Mesendoderm (in vitro differentiated cells): ENCODE measurements around the gene COL18A1.

Experiments
- DNase-seq: peaks from one replicate; pipeline ENCODE4 v3.0.0; 2013
- H2AK5ac ChIP-seq: 2 replicates; pipeline ENCODE4 v1.6.1; 2013; ENCODE audit warnings: low read length, inconsistent platforms
- H2BK120ac ChIP-seq: 2 replicates; pipeline ENCODE4 v1.6.1; 2013; ENCODE audit warnings: low read depth, mild to moderate bottlenecking, low read length, moderate library complexity, mixed read lengths
- H2BK15ac ChIP-seq: replicated peaks from 2 replicates; pipeline ENCODE4 v1.6.1; 2013; ENCODE audit warnings: low read depth, mild to moderate bottlenecking, moderate library complexity
- H2BK5ac ChIP-seq: 2 replicates; pipeline ENCODE4 v1.6.1; 2013; ENCODE audit warnings: low read length, inconsistent platforms
- H3K18ac ChIP-seq: 2 replicates; pipeline ENCODE4 v1.6.1; 2013; ENCODE audit warnings: mild to moderate bottlenecking, low read length, mixed read lengths
- H3K23ac ChIP-seq: one replicate; pipeline ENCODE4 v1.6.1; 2013; ENCODE audit warnings: low read length
- H3K27ac ChIP-seq: 2 replicates; pipeline ENCODE4 v1.5.1; 2013; ENCODE audit warnings: low read depth, mild to moderate bottlenecking, inconsistent platforms, low read length, moderate library complexity
- H3K27me3 ChIP-seq: 2 replicates; pipeline ENCODE4 v1.6.1; 2013; ENCODE audit warnings: low read length, control low read depth, mild to moderate bottlenecking, inconsistent platforms; ENCODE audit not compliant: insufficient read depth, poor library complexity
- H3K36me3 ChIP-seq: 2 replicates; pipeline ENCODE4 v1.6.1; 2013; ENCODE audit warnings: low read length, inconsistent platforms; ENCODE audit not compliant: control insufficient read depth, insufficient read depth
- H3K4ac ChIP-seq: one replicate; pipeline ENCODE4 v1.6.1; 2013; ENCODE audit warnings: low read depth, mild to moderate bottlenecking, low read length, moderate library complexity
- H3K4me1 ChIP-seq: 2 replicates; pipeline ENCODE4 v1.6.1; 2013; ENCODE audit warnings: low read depth, low read length, inconsistent platforms; ENCODE audit not compliant: control insufficient read depth
- H3K4me2 ChIP-seq: 2 replicates; pipeline ENCODE4 v1.6.1; 2013; ENCODE audit warnings: low read length
- H3K4me3 ChIP-seq: 2 replicates; pipeline ENCODE4 v1.5.1; 2013; ENCODE audit warnings: mild to moderate bottlenecking, low read length
- H3K56ac ChIP-seq: one replicate; pipeline ENCODE4 v1.6.1; 2013; ENCODE audit warnings: low read length
- H3K79me1 ChIP-seq: 2 replicates; pipeline ENCODE4 v1.6.1; 2013; ENCODE audit warnings: low read length, inconsistent platforms
- H3K79me2 ChIP-seq: 2 replicates; pipeline ENCODE4 v1.6.1; 2013; ENCODE audit warnings: mild to moderate bottlenecking, low read length; ENCODE audit not compliant: control insufficient read depth, insufficient read depth
- H3K9ac ChIP-seq: 2 replicates; pipeline ENCODE4 v1.6.1; 2013; ENCODE audit warnings: low read length, inconsistent platforms
- H4K5ac ChIP-seq: one replicate; pipeline ENCODE4 v1.6.1; 2013; ENCODE audit warnings: low read length
- H4K8ac ChIP-seq: one replicate; pipeline ENCODE4 v1.6.1; 2013; ENCODE audit warnings: low read depth, mild to moderate bottlenecking, control low read depth, low read length, moderate library complexity
- WGBS: extraction: QIAGEN DNeasy Blood & Tissue Kit; methylation state at CpG from one replicate; pipeline ENCODE4 v1.1.7; 2013; ENCODE audit warnings: low lambda C conversion rate, missing lambda C conversion rate; ENCODE audit not compliant: insufficient coverage; ENCODE audit errors: extremely low coverage; 5-methylcytosine and 5-hydroxymethylcytosine counted together

Gene COL18A1

GRCh38 chr21:45451771-45452182 lies 46.8 kb downstream of the COL18A1 start:
- Histone ChIP-seq H3K79me1 (peaks cover 28% of the 10 kb centered on the region), H3K27ac (no peak overlapping the region), H3K4ac (no peak overlapping the region), H3K56ac (no peak overlapping the region), H3K4me3 (no peak overlapping the region), H3K23ac (no peak overlapping the region), H3K36me3 (peaks cover 3% of the 10 kb centered on the region), H4K8ac (no peak overlapping the region), H2AK5ac (no peak overlapping the region), H2BK15ac (no peak overlapping the region), H4K5ac (no peak overlapping the region), H2BK120ac (no peak overlapping the region), H3K79me2 (peaks cover 47% of the 10 kb centered on the region), H3K4me2 (no peak overlapping the region), H2BK5ac (no peak overlapping the region), H3K9ac (no peak overlapping the region), H3K18ac (no peak overlapping the region), H3K4me1 (no peaks in the 10 kb centered on the region), H3K27me3 (no peaks in the 10 kb centered on the region)
- no peak for DNase-seq
- no CpG with 5 or more reads among the region's 12 CpGs for WGBS

- Histone ChIP-seq H3K18ac (no peak overlapping the region), H3K79me2 (peaks cover 49% of the 10 kb centered on the region), H2BK120ac (no peak overlapping the region), H2AK5ac (no peak overlapping the region), H2BK5ac (no peak overlapping the region), H4K5ac (no peak overlapping the region), H3K4ac (no peak overlapping the region), H3K27ac (no peak overlapping the region), H3K27me3 (no peaks in the 10 kb centered on the region), H3K4me2 (no peak overlapping the region), H3K4me3 (no peak overlapping the region), H3K9ac (no peak overlapping the region), H3K36me3 (peaks cover 3% of the 10 kb centered on the region), H3K4me1 (no peaks in the 10 kb centered on the region), H3K23ac (no peak overlapping the region), H3K79me1 (peaks cover 32% of the 10 kb centered on the region), H4K8ac (no peak overlapping the region), H3K56ac (no peak overlapping the region), H2BK15ac (no peak overlapping the region)
- no peak for DNase-seq
- no CpG with 5 or more reads among the region's 7 CpGs for WGBS
Observed at GRCh38 chr21:45452696-45453307, 47.8 kb downstream of the COL18A1 start.

GRCh38 chr21:45453308-45453950 lies 48.5 kb downstream of the COL18A1 start:
- Histone ChIP-seq H2BK5ac (no peak overlapping the region), H4K5ac (no peak overlapping the region), H3K23ac (no peak overlapping the region), H3K79me2 (peaks cover 43% of the 10 kb centered on the region), H3K36me3 (no peaks in the 10 kb centered on the region), H2AK5ac (no peak overlapping the region), H3K9ac (no peak overlapping the region), H3K27me3 (no peaks in the 10 kb centered on the region), H3K18ac (no peak overlapping the region), H3K4me1 (no peaks in the 10 kb centered on the region), H3K27ac (no peak overlapping the region), H2BK15ac (no peak overlapping the region), H4K8ac (no peak overlapping the region), H3K56ac (no peak overlapping the region), H3K79me1 (peaks cover 28% of the 10 kb centered on the region), H3K4me2 (no peak overlapping the region), H2BK120ac (no peak overlapping the region), H3K4me3 (no peak overlapping the region), H3K4ac (no peak overlapping the region)
- DNase-seq, result no peak
- WGBS, result no CpG with 5 or more reads among the region's 13 CpGs

GRCh38 chr21:45454060-45454925 lies 49.3 kb downstream of the COL18A1 start:
- H4K8ac ChIP-seq, result no peak overlapping the region
- no peak overlapping the region for H3K9ac ChIP-seq
- no peaks in the 10 kb centered on the region for H3K27me3 ChIP-seq
- H3K4me3 ChIP-seq, result no peak overlapping the region
- H3K4me1 ChIP-seq, result no peaks in the 10 kb centered on the region
- no peak overlapping the region for H2BK120ac ChIP-seq
- H3K79me1 ChIP-seq, result peaks cover 27% of the 10 kb centered on the region
- H3K4ac ChIP-seq, result no peak overlapping the region
- no peak overlapping the region for H4K5ac ChIP-seq
- H3K79me2 ChIP-seq, result peaks cover 36% of the 10 kb centered on the region
- no peak for DNase-seq
- H3K56ac ChIP-seq, result no peak overlapping the region
- no peak overlapping the region for H2AK5ac ChIP-seq
- H3K23ac ChIP-seq, result no peak overlapping the region
- no peaks in the 10 kb centered on the region for H3K36me3 ChIP-seq
- no peak overlapping the region for H2BK15ac ChIP-seq
- no peak overlapping the region for H2BK5ac ChIP-seq
- H3K18ac ChIP-seq, result no peak overlapping the region
- WGBS, result no CpG with 5 or more reads among the region's 24 CpGs
- no peak overlapping the region for H3K27ac ChIP-seq
- no peak overlapping the region for H3K4me2 ChIP-seq

GRCh38 chr21:45454926-45455673 lies 50.1 kb downstream of the COL18A1 start:
- Histone ChIP-seq H3K27ac (no peak overlapping the region), H3K56ac (no peak overlapping the region), H3K27me3 (no peaks in the 10 kb centered on the region), H3K4me3 (no peak overlapping the region), H2BK5ac (no peak overlapping the region), H2BK120ac (no peak overlapping the region), H3K79me1 (peaks cover 28% of the 10 kb centered on the region), H2BK15ac (no peak overlapping the region), H3K36me3 (no peaks in the 10 kb centered on the region), H3K9ac (no peak overlapping the region), H3K18ac (no peak overlapping the region), H4K8ac (no peak overlapping the region), H2AK5ac (no peak overlapping the region), H3K4me2 (no peak overlapping the region), H3K23ac (no peak overlapping the region), H3K79me2 (peaks cover 31% of the 10 kb centered on the region), H4K5ac (no peak overlapping the region), H3K4ac (no peak overlapping the region), H3K4me1 (no peaks in the 10 kb centered on the region)
- DNase-seq, result no peak
- no CpG with 5 or more reads among the region's 23 CpGs for WGBS
